ENCODE results near the gene PTPRCAP.

GRCh38 chr11:67393437-67393836 is 44.0 kb downstream of the PTPRCAP start:
- TF ChIP-seq CTCF (conservative IDR thresholded peaks at IDR 0.05; ENCODE audit: low read depth, low read length) = no peak
- no peak for TF ChIP-seq EZH2 (IDR thresholded peaks at IDR 0.05; ENCODE audit: low read length, unreplicated experiment)
- no peak for TF ChIP-seq EZH2phosphoT487 (IDR thresholded peaks at IDR 0.05; ENCODE audit: borderline replicate concordance, low read length)
